ENCODE results near the gene SUSD6. TPM values are rescaled to one million over a fixed set of nuclear protein-coding genes. Genes with fewer than 3 reads are reported as not detected.
"Not testable (repeated sequence)": the region's sequence is repeated elsewhere in the genome, so short reads cannot be mapped to it uniquely, and the experiment has no call there.

Gene SUSD6
- polyA plus RNA-seq, 1 experiment, result 14.4 TPM

- DNase-seq (ENCODE audit: low read depth, low spot score), result peak; percentile 63
- Histone ChIP-seq H3K27ac (ENCODE audit: low read depth, low read length) (peak overlapping the region; percentile 93), H3K9me3 (ENCODE audit: control insufficient read depth, insufficient read depth, low read length) (no peaks in the 10 kb centered on the region), H3K27me3 (ENCODE audit: control insufficient read depth, insufficient read depth, low read length) (no peaks in the 10 kb centered on the region), H3K4me3 (ENCODE audit: low read depth, low read length) (no peak overlapping the region)
- ChIA-PET POLR2A (interaction anchor here (0.6 kb wide), 1 partner anchor 89 kb away, joined by 4 read pairs; no protein-coding TSS in a partner anchor), CTCF (interaction anchor here (0.7 to 1.6 kb wide), 2 partner anchors 11 to 131 kb away, joined by 5 to 6 read pairs; no protein-coding TSS in a partner anchor)
- no peak for TF ChIP-seq CTCF (IDR thresholded peaks at IDR 0.05; ENCODE audit: low read depth, low read length)
These were observed 104.5 kb downstream of the SUSD6 start for GRCh38 chr14:69715725-69716477.

- DNase-seq (ENCODE audit: low read depth, low spot score), result peak; percentile 86
- Histone ChIP-seq H3K27me3 (ENCODE audit: control insufficient read depth, insufficient read depth, low read length) (no peaks in the 10 kb centered on the region), H3K27ac (ENCODE audit: low read depth, low read length) (peak overlapping the region; percentile 93), H3K9me3 (ENCODE audit: control insufficient read depth, insufficient read depth, low read length) (no peaks in the 10 kb centered on the region), H3K4me3 (ENCODE audit: low read depth, low read length) (no peak overlapping the region)
- ChIA-PET POLR2A (interaction anchor here (0.6 kb wide), 1 partner anchor 90 kb away, joined by 4 read pairs; no protein-coding TSS in a partner anchor), CTCF (interaction anchor here (0.7 to 1.6 kb wide), 2 partner anchors 10 to 132 kb away, joined by 5 to 6 read pairs; no protein-coding TSS in a partner anchor)
- no peak for TF ChIP-seq CTCF (IDR thresholded peaks at IDR 0.05; ENCODE audit: low read depth, low read length)
These were observed 105.2 kb downstream of the SUSD6 start for GRCh38 chr14:69716478-69717187.

DNA sequence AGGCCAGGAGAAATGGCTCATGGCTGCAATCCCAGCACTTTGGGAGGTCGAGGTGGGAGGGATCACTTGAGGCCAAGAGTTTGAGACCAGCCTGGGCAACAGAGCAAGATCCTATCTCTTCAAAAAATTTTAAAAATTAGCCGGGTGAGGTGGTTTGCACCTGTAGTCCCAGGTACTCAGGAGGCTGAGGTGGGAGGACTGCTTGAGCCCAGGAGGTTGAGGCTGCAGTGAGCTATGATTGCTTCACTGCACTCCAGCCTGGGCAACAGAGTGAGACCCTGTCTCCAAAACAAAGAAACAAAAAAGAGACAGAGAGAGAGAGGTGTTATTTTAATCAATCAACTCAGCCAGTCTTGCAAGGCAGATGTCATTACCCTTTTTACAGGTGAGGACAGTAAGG is 107.2 kb downstream of the SUSD6 start:
- H3K9me3 ChIP-seq (ENCODE audit: control insufficient read depth, insufficient read depth, low read length); H3K27me3 ChIP-seq (ENCODE audit: control insufficient read depth, insufficient read depth, low read length); H3K4me3 ChIP-seq (ENCODE audit: low read depth, low read length); DNase-seq (ENCODE audit: low read depth, low spot score); POLR2A ChIA-PET: not testable (repeated sequence)
- peak overlapping the region; percentile 84 for H3K27ac ChIP-seq (ENCODE audit: low read depth, low read length)
- CTCF ChIA-PET, result interaction anchor here (0.9 to 4.0 kb wide), 4 partner anchors 9 to 134 kb away, joined by 3 to 29 read pairs (median 4); no protein-coding TSS in a partner anchor

DNA sequence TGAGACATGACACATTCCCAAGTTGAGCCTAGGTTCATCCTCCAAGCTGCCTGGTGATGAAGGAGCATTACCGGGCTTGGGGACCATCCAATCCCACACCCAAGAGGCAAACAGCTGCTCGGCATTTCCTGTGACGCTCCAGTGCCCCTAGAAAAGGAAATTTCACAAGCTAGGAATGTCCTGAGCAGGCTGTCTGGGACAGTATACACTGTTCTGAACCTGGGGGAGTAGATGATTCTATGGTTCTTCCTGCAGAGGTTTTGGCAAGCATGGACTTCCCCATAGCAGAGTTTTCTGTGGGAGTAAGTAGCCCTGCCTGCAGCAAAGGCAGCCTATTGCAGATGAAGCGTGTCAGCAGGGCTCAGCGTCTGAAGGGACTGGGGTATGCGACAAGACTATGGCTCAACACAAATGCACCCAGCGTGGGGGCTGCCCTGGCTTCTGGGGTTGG is 108.1 kb downstream of the SUSD6 start:
- POLR2A ChIA-PET, result no interaction called here
- peak overlapping the region; percentile 84 for H3K27ac ChIP-seq (ENCODE audit: low read depth, low read length)
- no peak overlapping the region for H3K4me3 ChIP-seq (ENCODE audit: low read depth, low read length)
- peak; percentile 76 for DNase-seq (ENCODE audit: low read depth, low spot score)
- CTCF ChIA-PET, result interaction anchor here (1.1 to 4.0 kb wide), 3 partner anchors 9 to 134 kb away, joined by 3 to 29 read pairs (median 3); no protein-coding TSS in a partner anchor
- no peak for TF ChIP-seq CTCF (IDR thresholded peaks at IDR 0.05; ENCODE audit: low read depth, low read length)
- no peaks in the 10 kb centered on the region for H3K9me3 ChIP-seq (ENCODE audit: control insufficient read depth, insufficient read depth, low read length)
- H3K27me3 ChIP-seq (ENCODE audit: control insufficient read depth, insufficient read depth, low read length), result no peaks in the 10 kb centered on the region

DNA sequence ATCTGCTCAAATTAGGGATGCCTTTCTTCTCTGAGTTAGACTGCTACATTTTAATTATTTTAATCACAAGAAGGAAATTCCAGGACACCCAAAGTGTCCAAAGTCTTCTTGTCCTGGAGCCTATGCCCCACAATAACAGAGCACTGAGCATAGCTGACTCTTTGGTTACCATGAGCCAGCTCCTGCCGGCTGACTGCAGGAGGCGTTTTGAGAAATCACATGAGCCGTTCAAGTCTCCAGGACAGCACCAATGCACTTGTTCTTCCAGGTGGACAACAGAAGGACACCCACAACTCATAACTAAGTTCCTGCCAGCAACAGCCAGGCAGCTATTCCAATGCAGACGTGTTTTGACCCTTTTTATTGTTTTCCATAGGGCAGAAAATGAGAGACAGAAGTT is 109.5 kb downstream of the SUSD6 start:
- no peak overlapping the region for H3K4me3 ChIP-seq (ENCODE audit: low read depth, low read length)
- no peak overlapping the region for H3K27ac ChIP-seq (ENCODE audit: low read depth, low read length)
- no peaks in the 10 kb centered on the region for H3K27me3 ChIP-seq (ENCODE audit: control insufficient read depth, insufficient read depth, low read length)
- ChIA-PET POLR2A (no interaction called here), CTCF (interaction anchor here (4.0 kb wide), 1 partner anchor 135 kb away, joined by 29 read pairs; no protein-coding TSS in a partner anchor)
- TF ChIP-seq CTCF (IDR thresholded peaks at IDR 0.05; ENCODE audit: low read depth, low read length), result no peak
- no peaks in the 10 kb centered on the region for H3K9me3 ChIP-seq (ENCODE audit: control insufficient read depth, insufficient read depth, low read length)
- DNase-seq (ENCODE audit: low read depth, low spot score), result no peak

All from AG04450 (cell line).